ENCODE results near the gene MED29. TPM values are rescaled to one million over a fixed set of nuclear protein-coding genes. Genes with fewer than 3 reads are reported as not detected.

Gene MED29
- total RNA-seq, 2 donors from 2014 or later, result 29.9 to 32.3 TPM

GRCh38 chr19:39349326-39349725 is 41.9 kb upstream of the MED29 start:
- H3K27me3 ChIP-seq, result no peaks in the 10 kb centered on the region
- no peak overlapping the region for H3K4me3 ChIP-seq
- no peak for DNase-seq (ENCODE audit: low spot score)
- no peak overlapping the region for H3K27ac ChIP-seq
- H3K4me1 ChIP-seq, result peaks cover 0 to 42% of the 10 kb centered on the region in 2 donors
- TF ChIP-seq, protein P1, sequence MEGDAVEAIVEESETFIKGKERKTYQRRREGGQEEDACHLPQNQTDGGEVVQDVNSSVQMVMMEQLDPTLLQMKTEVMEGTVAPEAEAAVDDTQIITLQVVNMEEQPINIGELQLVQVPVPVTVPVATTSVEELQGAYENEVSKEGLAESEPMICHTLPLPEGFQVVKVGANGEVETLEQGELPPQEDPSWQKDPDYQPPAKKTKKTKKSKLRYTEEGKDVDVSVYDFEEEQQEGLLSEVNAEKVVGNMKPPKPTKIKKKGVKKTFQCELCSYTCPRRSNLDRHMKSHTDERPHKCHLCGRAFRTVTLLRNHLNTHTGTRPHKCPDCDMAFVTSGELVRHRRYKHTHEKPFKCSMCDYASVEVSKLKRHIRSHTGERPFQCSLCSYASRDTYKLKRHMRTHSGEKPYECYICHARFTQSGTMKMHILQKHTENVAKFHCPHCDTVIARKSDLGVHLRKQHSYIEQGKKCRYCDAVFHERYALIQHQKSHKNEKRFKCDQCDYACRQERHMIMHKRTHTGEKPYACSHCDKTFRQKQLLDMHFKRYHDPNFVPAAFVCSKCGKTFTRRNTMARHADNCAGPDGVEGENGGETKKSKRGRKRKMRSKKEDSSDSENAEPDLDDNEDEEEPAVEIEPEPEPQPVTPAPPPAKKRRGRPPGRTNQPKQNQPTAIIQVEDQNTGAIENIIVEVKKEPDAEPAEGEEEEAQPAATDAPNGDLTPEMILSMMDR (IDR thresholded peaks at IDR 0.05), result no peak
- H3K36me3 ChIP-seq, result peaks cover 15% of the 10 kb centered on the region
- no peaks in the 10 kb centered on the region for H3K9me3 ChIP-seq

DNA sequence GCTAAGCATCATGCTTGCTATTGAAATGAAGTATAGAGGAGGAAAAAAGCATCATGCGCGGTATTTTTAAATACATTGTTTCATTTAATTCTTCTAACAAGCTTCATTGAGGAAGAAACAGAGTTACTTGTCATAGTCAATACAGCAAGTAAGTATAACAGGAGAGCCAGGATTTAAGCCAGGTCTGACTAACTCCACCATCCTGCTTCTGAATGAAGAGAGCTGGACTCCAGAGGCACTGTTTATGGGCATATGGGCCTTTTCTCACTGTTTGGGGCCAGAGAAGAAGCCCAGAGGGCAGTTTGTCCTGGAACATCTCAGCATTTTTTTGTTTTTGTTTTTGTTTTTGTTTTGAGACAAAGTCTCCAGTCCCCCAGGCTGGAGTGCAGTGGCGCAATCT is 41.0 kb upstream of the MED29 start:
- no peaks in the 10 kb centered on the region for H3K27me3 ChIP-seq
- no peak for DNase-seq (ENCODE audit: low spot score)
- TF ChIP-seq, protein P1 (IDR thresholded peaks at IDR 0.05), result no peak
- no peak overlapping the region for H3K27ac ChIP-seq
- peaks cover 22% of the 10 kb centered on the region for H3K36me3 ChIP-seq
- peaks cover 0 to 34% of the 10 kb centered on the region in 2 donors for H3K4me1 ChIP-seq
- no peak overlapping the region for H3K4me3 ChIP-seq
- H3K9me3 ChIP-seq, result no peaks in the 10 kb centered on the region

DNA sequence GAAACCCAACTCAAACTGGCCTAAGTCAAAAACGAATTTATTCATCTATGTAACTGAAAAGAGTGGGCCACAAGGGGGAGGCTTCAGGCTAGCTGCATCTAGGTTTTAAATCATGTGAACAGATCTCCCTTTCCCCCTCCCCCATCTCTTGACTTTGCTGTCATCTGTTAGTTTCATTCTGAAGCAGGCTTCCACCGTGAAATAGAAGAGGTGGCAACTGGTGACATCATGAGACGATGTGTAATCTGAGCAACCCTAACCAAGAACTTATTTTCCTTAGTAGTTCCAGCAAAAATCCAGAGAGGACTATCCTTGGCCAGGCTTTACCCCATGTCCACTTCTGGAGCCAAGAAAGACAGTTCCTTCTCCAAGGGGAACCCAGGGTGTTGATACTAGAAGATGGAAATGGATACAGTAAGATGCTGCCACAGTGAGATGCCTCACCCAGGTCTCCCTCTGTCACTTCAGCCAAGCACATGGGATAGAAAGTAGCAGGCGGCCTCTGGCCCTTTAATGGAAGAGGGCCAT is 39.6 kb upstream of the MED29 start:
- TF ChIP-seq, protein P1 (IDR thresholded peaks at IDR 0.05), result no peak
- Histone ChIP-seq H3K36me3 (peaks cover 36% of the 10 kb centered on the region), H3K4me3 (no peak overlapping the region), H3K27me3 (no peaks in the 10 kb centered on the region), H3K27ac (no peak overlapping the region), H3K9me3 (no peaks in the 10 kb centered on the region), H3K4me1 (peaks cover 0 to 20% of the 10 kb centered on the region in 2 donors)
- DNase-seq (ENCODE audit: low spot score), result no peak

DNA sequence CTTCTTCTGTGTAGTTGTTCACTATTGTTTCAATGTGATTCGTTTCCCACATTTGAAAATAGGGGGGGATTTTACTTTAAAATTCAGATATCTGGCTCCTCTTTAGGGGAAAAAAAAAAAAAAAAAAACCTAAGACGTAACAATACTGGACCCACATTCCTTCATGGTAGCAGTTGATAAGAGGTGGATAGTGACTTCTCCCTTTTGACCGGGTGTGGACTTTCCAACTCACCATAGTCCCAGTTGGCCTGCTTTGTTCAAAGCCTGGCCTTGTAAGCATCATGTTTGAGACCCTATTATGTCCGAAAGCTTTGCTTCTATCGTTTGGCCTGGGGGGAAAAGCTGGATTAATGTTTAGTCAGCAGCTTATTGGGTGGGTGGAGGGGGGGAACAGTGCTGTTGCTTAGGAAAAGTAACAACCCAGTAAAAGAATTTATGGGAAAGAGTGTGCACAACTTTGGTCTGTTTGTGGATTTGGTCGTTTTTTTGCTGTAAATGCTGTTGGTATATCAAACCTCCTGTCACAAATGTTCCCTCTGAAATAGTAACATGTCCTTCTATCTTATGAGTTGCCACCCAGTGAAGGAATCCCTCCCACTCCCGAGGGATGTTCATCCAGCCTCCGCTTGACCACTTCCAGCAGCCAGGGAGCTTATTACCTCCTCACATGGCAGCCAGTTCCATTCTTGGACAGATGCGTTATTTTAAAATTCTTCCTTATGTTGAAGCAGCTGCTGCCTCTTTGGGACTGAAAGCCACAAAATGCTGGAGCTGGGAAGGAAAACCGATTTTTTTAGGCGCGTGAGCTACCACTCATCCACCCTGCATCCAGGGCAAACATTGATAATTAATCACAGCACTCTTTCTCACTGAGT is 38.6 kb upstream of the MED29 start:
- H3K36me3 ChIP-seq, result peaks cover 46% of the 10 kb centered on the region
- H3K4me1 ChIP-seq, result peaks cover 0 to 12% of the 10 kb centered on the region in 2 donors
- H3K4me3 ChIP-seq, result no peak overlapping the region
- no peak overlapping the region for H3K27ac ChIP-seq
- H3K9me3 ChIP-seq, result no peaks in the 10 kb centered on the region
- no peaks in the 10 kb centered on the region for H3K27me3 ChIP-seq
- TF ChIP-seq, protein P1 (IDR thresholded peaks at IDR 0.05), result no peak
- DNase-seq (ENCODE audit: low spot score), result no peak

GRCh38 chr19:39355253-39355652 is 35.9 kb upstream of the MED29 start:
- no peak for DNase-seq (ENCODE audit: low spot score)
- H3K27me3 ChIP-seq, result no peaks in the 10 kb centered on the region

More at GRCh38 chr19:39355253-39355652, 35.9 kb upstream of the MED29 start:
- Histone ChIP-seq H3K36me3 (peaks cover 72% of the 10 kb centered on the region), H3K9me3 (no peaks in the 10 kb centered on the region), H3K27ac (no peak overlapping the region), H3K4me1 (peaks cover 0 to 5% of the 10 kb centered on the region in 2 donors), H3K4me3 (no peak overlapping the region)
- TF ChIP-seq, protein P1 (IDR thresholded peaks at IDR 0.05), result no peak

All from right atrium auricular region (tissue), 2 donors.